ENCODE results near the gene CTXND2.

The CTXND2 gene

DNA sequence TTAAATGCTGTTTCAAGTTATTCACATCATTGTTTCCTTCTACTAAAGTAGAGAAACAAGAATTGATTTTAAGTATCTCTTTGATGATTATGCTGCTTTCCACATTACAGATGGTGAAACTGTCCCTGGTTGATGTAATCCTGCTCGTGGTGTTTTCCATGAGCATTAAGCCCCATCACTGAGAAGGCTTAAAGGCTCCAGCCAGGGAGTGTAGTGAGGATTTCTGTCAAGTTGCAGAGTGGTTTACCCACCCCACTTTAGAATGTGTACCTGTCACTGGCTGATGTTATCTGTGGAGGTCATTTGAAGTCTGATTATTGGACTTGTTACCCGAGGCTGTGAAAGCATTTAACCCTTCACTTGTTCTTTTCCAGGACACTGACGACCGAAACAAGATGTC is 74.8 kb downstream of the CTXND2 start:
- DNase-seq (ENCODE audit: low read depth): no peak

All from fibroblast of gingiva (primary cell).